HEK293 (cell line): Measurements from ENCODE around the gene MZB1.

Experiments
- CTCF ChIA-PET: fragments of 350-600 bp; formaldehyde crosslinking; extraction: SDS; loops from one replicate; lab custom pipeline; 2021; ENCODE audit warnings: antibody characterized with exemption; lab: Yijun Ruan, JAX
- POLR2A ChIA-PET: fragments of 300-600 bp; formaldehyde crosslinking; extraction: SDS; loops from one replicate; lab custom pipeline; 2020; ENCODE audit warnings: antibody characterized with exemption, inconsistent platforms; lab: Yijun Ruan, JAX
- H3K27ac ChIP-seq: fragments of 200-500 bp; sonication (Bioruptor generic); 2 replicates; pipeline ENCODE4 v1.5.1; 2014; ENCODE audit warnings: low read depth, low read length, control low read depth, inconsistent platforms; ENCODE audit errors: extremely low read depth
- H3K36me3 ChIP-seq, 2 experiments: fragments of 200-500 bp in 1 of 2; sonication (Bioruptor generic) in 1 of 2; 1 replicate in 1 of 2; 2 replicates in 1 of 2; pipeline ENCODE4 v1.5.1; 2014 to 2017; ENCODE audit warnings: inconsistent platforms in 2 of 2, low read length in 2 of 2; ENCODE audit not compliant: control insufficient read depth in 2 of 2, insufficient read depth in 1 of 2
- H3K4me1 ChIP-seq: fragments of 200-500 bp; sonication (Bioruptor generic); 2 replicates; pipeline ENCODE4 v1.5.1; 2014; ENCODE audit warnings: mild to moderate bottlenecking, low read length, inconsistent platforms; ENCODE audit not compliant: control insufficient read depth, insufficient read depth
- H3K4me3 ChIP-seq: 2 replicates; pipeline ENCODE4 v1.5.1; 2011; ENCODE audit warnings: low read depth, mild to moderate bottlenecking, control low read depth, low read length, moderate library complexity
- H3K9me3 ChIP-seq: fragments of 200-500 bp; sonication (Bioruptor generic); 2 replicates; pipeline ENCODE4 v1.5.1; 2014; ENCODE audit warnings: low read depth, low read length, inconsistent platforms; ENCODE audit not compliant: control insufficient read depth, insufficient read depth
- ZBTB17 ChIP-seq: fragments of 450-650 bp; formaldehyde crosslinking; IDR thresholded peaks from 2 replicates; pipeline ENCODE4 v1.5.1; 2016; ENCODE audit warnings: missing biosample characterization, missing genetic modification characterization
- ZBTB8A ChIP-seq: fragments of 450-650 bp; formaldehyde crosslinking; IDR thresholded peaks from 2 replicates; pipeline ENCODE4 v1.5.1; 2016; ENCODE audit warnings: missing biosample characterization, missing genetic modification characterization
- ZNF600 ChIP-seq: fragments of 450-650 bp; formaldehyde crosslinking; IDR thresholded peaks from 2 replicates; pipeline ENCODE4 v1.5.1; 2016; ENCODE audit warnings: missing biosample characterization, missing genetic modification characterization
- TF ChIP-seq, protein P1 (sequence below): fragments of 450-650 bp; formaldehyde crosslinking; IDR thresholded peaks from 2 replicates; pipeline ENCODE4 v1.5.1; 2016; ENCODE audit warnings: missing biosample characterization, missing genetic modification characterization, borderline replicate concordance
- TF ChIP-seq, protein P2 (sequence below): fragments of 450-650 bp; formaldehyde crosslinking; IDR thresholded peaks from 2 replicates; pipeline ENCODE4 v1.5.1; 2016; ENCODE audit warnings: missing biosample characterization, missing genetic modification characterization

Gene MZB1

GRCh38 chr5:139340051-139340450 is 49.7 kb downstream of the MZB1 start:
- peaks cover 11% of the 10 kb centered on the region for H3K4me1 ChIP-seq
- CTCF ChIA-PET, result interaction anchor here (1.0 to 1.4 kb wide), 2 partner anchors 8 to 11 kb away, joined by 3 to 5 read pairs; no protein-coding TSS in a partner anchor
- no peak overlapping the region for H3K27ac ChIP-seq
- POLR2A ChIA-PET, result interaction anchor here (3.3 kb wide), 1 partner anchor 46 kb away, joined by 62 read pairs; the partner anchor contains the start of gene MATR3
- TF ChIP-seq, protein P1, sequence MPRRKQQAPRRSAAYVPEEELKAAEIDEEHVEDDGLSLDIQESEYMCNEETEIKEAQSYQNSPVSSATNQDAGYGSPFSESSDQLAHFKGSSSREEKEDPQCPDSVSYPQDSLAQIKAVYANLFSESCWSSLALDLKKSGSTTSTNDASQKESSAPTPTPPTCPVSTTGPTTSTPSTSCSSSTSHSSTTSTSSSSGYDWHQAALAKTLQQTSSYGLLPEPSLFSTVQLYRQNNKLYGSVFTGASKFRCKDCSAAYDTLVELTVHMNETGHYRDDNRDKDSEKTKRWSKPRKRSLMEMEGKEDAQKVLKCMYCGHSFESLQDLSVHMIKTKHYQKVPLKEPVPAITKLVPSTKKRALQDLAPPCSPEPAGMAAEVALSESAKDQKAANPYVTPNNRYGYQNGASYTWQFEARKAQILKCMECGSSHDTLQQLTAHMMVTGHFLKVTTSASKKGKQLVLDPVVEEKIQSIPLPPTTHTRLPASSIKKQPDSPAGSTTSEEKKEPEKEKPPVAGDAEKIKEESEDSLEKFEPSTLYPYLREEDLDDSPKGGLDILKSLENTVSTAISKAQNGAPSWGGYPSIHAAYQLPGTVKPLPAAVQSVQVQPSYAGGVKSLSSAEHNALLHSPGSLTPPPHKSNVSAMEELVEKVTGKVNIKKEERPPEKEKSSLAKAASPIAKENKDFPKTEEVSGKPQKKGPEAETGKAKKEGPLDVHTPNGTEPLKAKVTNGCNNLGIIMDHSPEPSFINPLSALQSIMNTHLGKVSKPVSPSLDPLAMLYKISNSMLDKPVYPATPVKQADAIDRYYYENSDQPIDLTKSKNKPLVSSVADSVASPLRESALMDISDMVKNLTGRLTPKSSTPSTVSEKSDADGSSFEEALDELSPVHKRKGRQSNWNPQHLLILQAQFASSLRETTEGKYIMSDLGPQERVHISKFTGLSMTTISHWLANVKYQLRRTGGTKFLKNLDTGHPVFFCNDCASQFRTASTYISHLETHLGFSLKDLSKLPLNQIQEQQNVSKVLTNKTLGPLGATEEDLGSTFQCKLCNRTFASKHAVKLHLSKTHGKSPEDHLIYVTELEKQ (tag by site-specific recombination), result no peak
- peak; percentile 61 for TF ChIP-seq ZBTB17
- TF ChIP-seq ZBTB8A (tag by site-specific recombination), result no peak
- TF ChIP-seq, protein P2, sequence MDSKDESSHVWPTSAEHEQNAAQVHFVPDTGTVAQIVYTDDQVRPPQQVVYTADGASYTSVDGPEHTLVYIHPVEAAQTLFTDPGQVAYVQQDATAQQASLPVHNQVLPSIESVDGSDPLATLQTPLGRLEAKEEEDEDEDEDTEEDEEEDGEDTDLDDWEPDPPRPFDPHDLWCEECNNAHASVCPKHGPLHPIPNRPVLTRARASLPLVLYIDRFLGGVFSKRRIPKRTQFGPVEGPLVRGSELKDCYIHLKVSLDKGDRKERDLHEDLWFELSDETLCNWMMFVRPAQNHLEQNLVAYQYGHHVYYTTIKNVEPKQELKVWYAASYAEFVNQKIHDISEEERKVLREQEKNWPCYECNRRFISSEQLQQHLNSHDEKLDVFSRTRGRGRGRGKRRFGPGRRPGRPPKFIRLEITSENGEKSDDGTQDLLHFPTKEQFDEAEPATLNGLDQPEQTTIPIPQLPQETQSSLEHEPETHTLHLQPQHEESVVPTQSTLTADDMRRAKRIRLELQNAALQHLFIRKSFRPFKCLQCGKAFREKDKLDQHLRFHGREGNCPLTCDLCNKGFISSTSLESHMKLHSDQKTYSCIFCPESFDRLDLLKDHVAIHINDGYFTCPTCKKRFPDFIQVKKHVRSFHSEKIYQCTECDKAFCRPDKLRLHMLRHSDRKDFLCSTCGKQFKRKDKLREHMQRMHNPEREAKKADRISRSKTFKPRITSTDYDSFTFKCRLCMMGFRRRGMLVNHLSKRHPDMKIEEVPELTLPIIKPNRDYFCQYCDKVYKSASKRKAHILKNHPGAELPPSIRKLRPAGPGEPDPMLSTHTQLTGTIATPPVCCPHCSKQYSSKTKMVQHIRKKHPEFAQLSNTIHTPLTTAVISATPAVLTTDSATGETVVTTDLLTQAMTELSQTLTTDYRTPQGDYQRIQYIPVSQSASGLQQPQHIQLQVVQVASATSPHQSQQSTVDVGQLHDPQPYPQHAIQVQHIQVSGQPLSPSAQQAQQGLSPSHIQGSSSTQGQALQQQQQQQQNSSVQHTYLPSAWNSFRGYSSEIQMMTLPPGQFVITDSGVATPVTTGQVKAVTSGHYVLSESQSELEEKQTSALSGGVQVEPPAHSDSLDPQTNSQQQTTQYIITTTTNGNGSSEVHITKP (tag by site-specific recombination), result peak; percentile 72
- TF ChIP-seq ZNF600 (tag by site-specific recombination), result peak; percentile 75
- H3K9me3 ChIP-seq, result no peaks in the 10 kb centered on the region
- H3K4me3 ChIP-seq, result no peak overlapping the region
- H3K36me3 ChIP-seq, result peaks cover 7 to 11% of the 10 kb centered on the region in 2 experiments
